GM23338 (cell line): ENCODE measurements around the gene PCSK6. TPM values are rescaled to one million over a fixed set of nuclear protein-coding genes. Genes with fewer than 3 reads are reported as not detected.

Experiments used
- ATAC-seq: fragments of 200-7000 bp; cut with Tn5 transposase; 3 replicates; pipeline ENCODE4 v1.9.1; 2020
- DNase-seq: peaks from one replicate; pipeline ENCODE4 v3.0.0-alpha.2; 2015; ENCODE audit warnings: low spot score
- H2AFZ ChIP-seq: fragments of 200-600 bp; sonication (generic); 2 replicates; pipeline ENCODE4 v1.8.0; 2016; ENCODE audit warnings: antibody characterized with exemption, mild to moderate bottlenecking, moderate library complexity
- H3F3A ChIP-seq: fragments of 200-600 bp; sonication (generic); replicated peaks from 2 replicates; pipeline ENCODE4 v1.8.0; 2017; ENCODE audit warnings: antibody characterized with exemption, mixed run types, low read depth
- H3K27ac ChIP-seq: fragments of 200-600 bp; sonication (generic); 2 replicates; pipeline ENCODE4 v1.6.1; 2016; ENCODE audit warnings: low read depth
- H3K27me3 ChIP-seq: fragments of 200-600 bp; sonication (generic); 2 replicates; pipeline ENCODE4 v1.8.0; 2016; ENCODE audit warnings: mild to moderate bottlenecking, mixed run types, moderate library complexity; ENCODE audit not compliant: insufficient read depth
- H3K36me3 ChIP-seq: fragments of 200-600 bp; sonication (generic); 2 replicates; pipeline ENCODE4 v1.8.0; 2016; ENCODE audit warnings: mild to moderate bottlenecking; ENCODE audit not compliant: insufficient read depth
- H3K4me1 ChIP-seq: fragments of 200-600 bp; sonication (generic); 2 replicates; pipeline ENCODE4 v1.8.0; 2016; ENCODE audit warnings: mild to moderate bottlenecking, moderate library complexity; ENCODE audit not compliant: insufficient read depth
- H3K4me2 ChIP-seq: fragments of 200-600 bp; sonication (generic); 2 replicates; pipeline ENCODE4 v1.7.1; 2017; ENCODE audit warnings: mixed run types
- H3K4me3 ChIP-seq: fragments of 200-600 bp; sonication (generic); 2 replicates; pipeline ENCODE4 v1.6.1; 2016; ENCODE audit warnings: mixed run types
- H3K79me2 ChIP-seq: fragments of 200-600 bp; sonication (generic); replicated peaks from 2 replicates; pipeline ENCODE4 v1.8.0; 2017; ENCODE audit warnings: mild to moderate bottlenecking; ENCODE audit not compliant: insufficient read depth
- H3K9me2 ChIP-seq: fragments of 200-600 bp; sonication (generic); 2 replicates; pipeline ENCODE4 v1.8.0; 2017; ENCODE audit not compliant: insufficient read depth
- H4K20me1 ChIP-seq: fragments of 200-600 bp; sonication (generic); replicated peaks from 2 replicates; pipeline ENCODE4 v1.8.0; 2017; ENCODE audit warnings: mild to moderate bottlenecking; ENCODE audit not compliant: insufficient read depth
- H3K27ac Mint-ChIP-seq: 2 replicates; pipeline ENCODE4 v1.8.0; 2020; ENCODE audit warnings: inconsistent platforms, mild to moderate bottlenecking, moderate library complexity, mixed read lengths
- H3K27me3 Mint-ChIP-seq: 3 replicates; pipeline ENCODE4 v1.8.0; 2022; ENCODE audit warnings: low read depth, mild to moderate bottlenecking, moderate library complexity, mixed read lengths, inconsistent platforms; ENCODE audit not compliant: insufficient read depth, poor library complexity
- H3K36me3 Mint-ChIP-seq: 3 replicates; pipeline ENCODE4 v1.8.0; 2021; ENCODE audit warnings: low read depth, mild to moderate bottlenecking, inconsistent platforms, moderate library complexity, mixed read lengths
- H3K4me1 Mint-ChIP-seq: 3 replicates; pipeline ENCODE4 v1.8.0; 2020; ENCODE audit warnings: mild to moderate bottlenecking, inconsistent platforms, mixed read lengths
- H3K4me3 Mint-ChIP-seq: 3 replicates; pipeline ENCODE4 v1.8.0; 2021; ENCODE audit warnings: moderate library complexity, mild to moderate bottlenecking, inconsistent platforms, mixed read lengths
- H3K9me3 Mint-ChIP-seq: 3 replicates; pipeline ENCODE4 v1.8.0; 2020; ENCODE audit warnings: moderate library complexity, mild to moderate bottlenecking, inconsistent platforms, mixed read lengths
- CREB1 ChIP-seq: fragments of 250-450 bp; sonication (Bioruptor Pico); IDR thresholded peaks from 2 replicates; pipeline ENCODE4 v1.5.0; 2020; ENCODE audit warnings: low read depth, mild to moderate bottlenecking, moderate library complexity
- EZH2 ChIP-seq: fragments of 200-600 bp; sonication (generic); IDR thresholded peaks from one replicate; pipeline ENCODE4 v1.8.0; 2017; ENCODE audit warnings: antibody characterized with exemption, mild to moderate bottlenecking, low read depth; ENCODE audit not compliant: unreplicated experiment
- EZH2phosphoT487 ChIP-seq: fragments of 200-600 bp; sonication (generic); IDR thresholded peaks from one replicate; pipeline ENCODE4 v1.8.1; 2018; ENCODE audit warnings: antibody characterized with exemption; ENCODE audit not compliant: unreplicated experiment
- JUNB ChIP-seq: IDR thresholded peaks from one replicate; pipeline ENCODE4 v1.6.1; 2016; ENCODE audit warnings: antibody characterized with exemption; ENCODE audit not compliant: unreplicated experiment
- NANOG ChIP-seq: IDR thresholded peaks from 2 replicates; pipeline ENCODE4 v1.6.1; 2016; ENCODE audit warnings: antibody characterized with exemption, borderline replicate concordance
- POLR2AphosphoS5 ChIP-seq: IDR thresholded peaks from 2 replicates; pipeline ENCODE4 v1.6.1; 2016; ENCODE audit warnings: antibody characterized with exemption, low read depth
- STAT1 ChIP-seq: IDR thresholded peaks from one replicate; pipeline ENCODE4 v1.6.1; 2016; ENCODE audit warnings: antibody characterized with exemption; ENCODE audit not compliant: unreplicated experiment
- ZNF114 ChIP-seq: fragments of 250-450 bp; sonication (Bioruptor Pico); IDR thresholded peaks from 2 replicates; pipeline ENCODE4 v1.5.0; 2020; ENCODE audit warnings: mild to moderate bottlenecking, moderate library complexity
- ZNF331 ChIP-seq: fragments of 250-450 bp; sonication (Bioruptor Pico); IDR thresholded peaks from 2 replicates; pipeline ENCODE4 v1.5.0; 2020; ENCODE audit warnings: low read depth, mild to moderate bottlenecking, moderate library complexity
- polyA plus RNA-seq: library from polyadenylated mRNA; unstranded; fragments of >200 nt; fragmentation: Nextera tagmentation; extraction: Ambion mirVana; gene quantifications from 2 replicates; pipeline ENCODE4 v1.2.1, GENCODE V29; 2016
- total RNA-seq: library from RNA; depleted of rRNA; stranded (reverse); fragments of >200 nt; shearing (Covaris generic); gene quantifications from 2 replicates; pipeline ENCODE4 v1.2.3, GENCODE V29; 2014
- TF ChIP-seq, protein P1 (sequence below): IDR thresholded peaks from 2 replicates; pipeline ENCODE4 v1.6.1; 2016; ENCODE audit warnings: antibody characterized with exemption
- TF ChIP-seq, protein P2 (sequence below): fragments of 250-450 bp; sonication (Bioruptor Pico); IDR thresholded peaks from 2 replicates; pipeline ENCODE4 v1.5.0; 2020; ENCODE audit warnings: mild to moderate bottlenecking, moderate library complexity
- TF ChIP-seq, protein P3 (sequence below): IDR thresholded peaks from one replicate; pipeline ENCODE4 v1.6.1; 2018; ENCODE audit warnings: antibody characterized with exemption; ENCODE audit not compliant: unreplicated experiment
- TF ChIP-seq, protein P4 (sequence below), 2 experiments: fragments of 200-600 bp in 1 of 2; sonication (generic) in 1 of 2; conservative IDR thresholded peaks; 2 replicates each; pipeline versions ENCODE4 v1.5.1 to v1.6.1; 2016 to 2017; ENCODE audit warnings: antibody characterized with exemption in 2 of 2, low read depth in 2 of 2, mild to moderate bottlenecking in 2 of 2, moderate library complexity in 1 of 2

PCSK6 gene
- total and polyA plus RNA-seq, 2 experiments from 2014 or later: 1.7 to 6.7 TPM

DNA sequence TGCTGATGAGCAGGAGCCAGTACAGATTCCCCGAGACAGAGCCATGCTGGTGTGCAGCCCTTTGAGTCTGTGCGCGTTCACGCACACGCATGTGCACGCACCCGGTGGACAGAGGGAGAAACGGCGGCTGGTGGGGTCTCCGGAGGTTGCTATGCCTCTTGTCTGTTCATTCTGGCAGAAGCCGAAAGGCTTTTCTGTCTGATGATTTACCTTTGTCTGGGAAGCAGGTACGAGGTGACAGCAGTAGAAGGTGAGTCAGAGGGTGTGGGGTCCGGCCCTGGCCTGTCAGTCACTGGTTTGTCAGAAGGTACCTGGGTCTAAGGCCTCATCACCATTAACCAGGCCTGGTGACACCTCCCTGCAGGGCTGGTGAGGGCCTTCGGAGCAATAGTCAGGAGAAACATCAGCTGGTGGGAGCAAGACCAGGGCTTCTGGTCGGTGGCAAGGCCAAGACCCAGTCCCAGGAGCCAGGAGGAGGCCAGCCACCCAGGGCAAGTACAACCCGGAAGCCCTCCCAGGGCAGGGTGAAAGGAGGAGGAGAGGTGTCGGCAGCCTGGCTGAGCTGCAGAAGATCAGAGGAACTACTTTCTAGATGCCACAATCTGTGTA is 7.5 kb downstream of the PCSK6 start:
- no peak for DNase-seq
- peaks cover 18% of the 10 kb centered on the region for H3K27me3 Mint-ChIP-seq
- H3K9me3 Mint-ChIP-seq: no peaks in the 10 kb centered on the region
- no peak overlapping the region for H3K27ac ChIP-seq
- H3K4me2 ChIP-seq: no peak overlapping the region
- ATAC-seq: no peak
- H3K4me1 Mint-ChIP-seq: peaks cover 11% of the 10 kb centered on the region
- H3K27me3 ChIP-seq: peaks cover 6% of the 10 kb centered on the region
- H3K79me2 ChIP-seq: no peaks in the 10 kb centered on the region
- H3K36me3 ChIP-seq: no peaks in the 10 kb centered on the region
- H3K9me2 ChIP-seq: no peaks in the 10 kb centered on the region
- no peaks in the 10 kb centered on the region for H3F3A ChIP-seq
- H3K4me3 Mint-ChIP-seq: no peak overlapping the region
- H3K36me3 Mint-ChIP-seq: no peaks in the 10 kb centered on the region
- no peak overlapping the region for H3K27ac Mint-ChIP-seq
- H3K4me1 ChIP-seq: no peaks in the 10 kb centered on the region
- H3K4me3 ChIP-seq: no peak overlapping the region
- no peak overlapping the region for H2AFZ ChIP-seq
- TF ChIP-seq, protein P1, sequence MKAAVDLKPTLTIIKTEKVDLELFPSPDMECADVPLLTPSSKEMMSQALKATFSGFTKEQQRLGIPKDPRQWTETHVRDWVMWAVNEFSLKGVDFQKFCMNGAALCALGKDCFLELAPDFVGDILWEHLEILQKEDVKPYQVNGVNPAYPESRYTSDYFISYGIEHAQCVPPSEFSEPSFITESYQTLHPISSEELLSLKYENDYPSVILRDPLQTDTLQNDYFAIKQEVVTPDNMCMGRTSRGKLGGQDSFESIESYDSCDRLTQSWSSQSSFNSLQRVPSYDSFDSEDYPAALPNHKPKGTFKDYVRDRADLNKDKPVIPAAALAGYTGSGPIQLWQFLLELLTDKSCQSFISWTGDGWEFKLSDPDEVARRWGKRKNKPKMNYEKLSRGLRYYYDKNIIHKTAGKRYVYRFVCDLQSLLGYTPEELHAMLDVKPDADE: no peak
- no peak for TF ChIP-seq ZNF331
- no peak for TF ChIP-seq JUNB
- TF ChIP-seq CREB1: no peak
- TF ChIP-seq NANOG: no peak
- TF ChIP-seq ZNF114 (CRISPR knock-in tag): no peak
- TF ChIP-seq STAT1: no peak
- TF ChIP-seq EZH2: no peak
- TF ChIP-seq, protein P2, sequence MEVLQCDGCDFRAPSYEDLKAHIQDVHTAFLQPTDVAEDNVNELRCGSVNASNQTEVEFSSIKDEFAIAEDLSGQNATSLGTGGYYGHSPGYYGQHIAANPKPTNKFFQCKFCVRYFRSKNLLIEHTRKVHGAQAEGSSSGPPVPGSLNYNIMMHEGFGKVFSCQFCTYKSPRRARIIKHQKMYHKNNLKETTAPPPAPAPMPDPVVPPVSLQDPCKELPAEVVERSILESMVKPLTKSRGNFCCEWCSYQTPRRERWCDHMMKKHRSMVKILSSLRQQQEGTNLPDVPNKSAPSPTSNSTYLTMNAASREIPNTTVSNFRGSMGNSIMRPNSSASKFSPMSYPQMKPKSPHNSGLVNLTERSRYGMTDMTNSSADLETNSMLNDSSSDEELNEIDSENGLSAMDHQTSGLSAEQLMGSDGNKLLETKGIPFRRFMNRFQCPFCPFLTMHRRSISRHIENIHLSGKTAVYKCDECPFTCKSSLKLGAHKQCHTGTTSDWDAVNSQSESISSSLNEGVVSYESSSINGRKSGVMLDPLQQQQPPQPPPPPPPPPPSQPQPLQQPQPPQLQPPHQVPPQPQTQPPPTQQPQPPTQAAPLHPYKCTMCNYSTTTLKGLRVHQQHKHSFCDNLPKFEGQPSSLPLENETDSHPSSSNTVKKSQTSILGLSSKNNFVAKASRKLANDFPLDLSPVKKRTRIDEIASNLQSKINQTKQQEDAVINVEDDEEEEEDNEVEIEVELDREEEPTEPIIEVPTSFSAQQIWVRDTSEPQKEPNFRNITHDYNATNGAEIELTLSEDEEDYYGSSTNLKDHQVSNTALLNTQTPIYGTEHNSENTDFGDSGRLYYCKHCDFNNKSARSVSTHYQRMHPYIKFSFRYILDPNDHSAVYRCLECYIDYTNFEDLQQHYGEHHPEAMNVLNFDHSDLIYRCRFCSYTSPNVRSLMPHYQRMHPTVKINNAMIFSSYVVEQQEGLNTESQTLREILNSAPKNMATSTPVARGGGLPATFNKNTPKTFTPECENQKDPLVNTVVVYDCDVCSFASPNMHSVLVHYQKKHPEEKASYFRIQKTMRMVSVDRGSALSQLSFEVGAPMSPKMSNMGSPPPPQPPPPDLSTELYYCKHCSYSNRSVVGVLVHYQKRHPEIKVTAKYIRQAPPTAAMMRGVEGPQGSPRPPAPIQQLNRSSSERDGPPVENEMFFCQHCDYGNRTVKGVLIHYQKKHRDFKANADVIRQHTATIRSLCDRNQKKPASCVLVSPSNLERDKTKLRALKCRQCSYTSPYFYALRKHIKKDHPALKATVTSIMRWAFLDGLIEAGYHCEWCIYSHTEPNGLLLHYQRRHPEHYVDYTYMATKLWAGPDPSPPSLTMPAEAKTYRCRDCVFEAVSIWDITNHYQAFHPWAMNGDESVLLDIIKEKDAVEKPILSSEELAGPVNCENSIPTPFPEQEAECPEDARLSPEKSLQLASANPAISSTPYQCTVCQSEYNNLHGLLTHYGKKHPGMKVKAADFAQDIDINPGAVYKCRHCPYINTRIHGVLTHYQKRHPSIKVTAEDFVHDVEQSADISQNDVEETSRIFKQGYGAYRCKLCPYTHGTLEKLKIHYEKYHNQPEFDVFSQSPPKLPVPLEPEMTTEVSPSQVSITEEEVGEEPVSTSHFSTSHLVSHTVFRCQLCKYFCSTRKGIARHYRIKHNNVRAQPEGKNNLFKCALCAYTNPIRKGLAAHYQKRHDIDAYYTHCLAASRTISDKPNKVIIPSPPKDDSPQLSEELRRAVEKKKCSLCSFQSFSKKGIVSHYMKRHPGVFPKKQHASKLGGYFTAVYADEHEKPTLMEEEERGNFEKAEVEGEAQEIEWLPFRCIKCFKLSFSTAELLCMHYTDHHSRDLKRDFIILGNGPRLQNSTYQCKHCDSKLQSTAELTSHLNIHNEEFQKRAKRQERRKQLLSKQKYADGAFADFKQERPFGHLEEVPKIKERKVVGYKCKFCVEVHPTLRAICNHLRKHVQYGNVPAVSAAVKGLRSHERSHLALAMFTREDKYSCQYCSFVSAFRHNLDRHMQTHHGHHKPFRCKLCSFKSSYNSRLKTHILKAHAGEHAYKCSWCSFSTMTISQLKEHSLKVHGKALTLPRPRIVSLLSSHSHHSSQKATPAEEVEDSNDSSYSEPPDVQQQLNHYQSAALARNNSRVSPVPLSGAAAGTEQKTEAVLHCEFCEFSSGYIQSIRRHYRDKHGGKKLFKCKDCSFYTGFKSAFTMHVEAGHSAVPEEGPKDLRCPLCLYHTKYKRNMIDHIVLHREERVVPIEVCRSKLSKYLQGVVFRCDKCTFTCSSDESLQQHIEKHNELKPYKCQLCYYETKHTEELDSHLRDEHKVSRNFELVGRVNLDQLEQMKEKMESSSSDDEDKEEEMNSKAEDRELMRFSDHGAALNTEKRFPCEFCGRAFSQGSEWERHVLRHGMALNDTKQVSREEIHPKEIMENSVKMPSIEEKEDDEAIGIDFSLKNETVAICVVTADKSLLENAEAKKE (CRISPR knock-in tag): no peak
- no peak for TF ChIP-seq POLR2AphosphoS5
- no peak for TF ChIP-seq EZH2phosphoT487
- TF ChIP-seq, protein P3, sequence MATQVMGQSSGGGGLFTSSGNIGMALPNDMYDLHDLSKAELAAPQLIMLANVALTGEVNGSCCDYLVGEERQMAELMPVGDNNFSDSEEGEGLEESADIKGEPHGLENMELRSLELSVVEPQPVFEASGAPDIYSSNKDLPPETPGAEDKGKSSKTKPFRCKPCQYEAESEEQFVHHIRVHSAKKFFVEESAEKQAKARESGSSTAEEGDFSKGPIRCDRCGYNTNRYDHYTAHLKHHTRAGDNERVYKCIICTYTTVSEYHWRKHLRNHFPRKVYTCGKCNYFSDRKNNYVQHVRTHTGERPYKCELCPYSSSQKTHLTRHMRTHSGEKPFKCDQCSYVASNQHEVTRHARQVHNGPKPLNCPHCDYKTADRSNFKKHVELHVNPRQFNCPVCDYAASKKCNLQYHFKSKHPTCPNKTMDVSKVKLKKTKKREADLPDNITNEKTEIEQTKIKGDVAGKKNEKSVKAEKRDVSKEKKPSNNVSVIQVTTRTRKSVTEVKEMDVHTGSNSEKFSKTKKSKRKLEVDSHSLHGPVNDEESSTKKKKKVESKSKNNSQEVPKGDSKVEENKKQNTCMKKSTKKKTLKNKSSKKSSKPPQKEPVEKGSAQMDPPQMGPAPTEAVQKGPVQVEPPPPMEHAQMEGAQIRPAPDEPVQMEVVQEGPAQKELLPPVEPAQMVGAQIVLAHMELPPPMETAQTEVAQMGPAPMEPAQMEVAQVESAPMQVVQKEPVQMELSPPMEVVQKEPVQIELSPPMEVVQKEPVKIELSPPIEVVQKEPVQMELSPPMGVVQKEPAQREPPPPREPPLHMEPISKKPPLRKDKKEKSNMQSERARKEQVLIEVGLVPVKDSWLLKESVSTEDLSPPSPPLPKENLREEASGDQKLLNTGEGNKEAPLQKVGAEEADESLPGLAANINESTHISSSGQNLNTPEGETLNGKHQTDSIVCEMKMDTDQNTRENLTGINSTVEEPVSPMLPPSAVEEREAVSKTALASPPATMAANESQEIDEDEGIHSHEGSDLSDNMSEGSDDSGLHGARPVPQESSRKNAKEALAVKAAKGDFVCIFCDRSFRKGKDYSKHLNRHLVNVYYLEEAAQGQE: no peak
- TF ChIP-seq, protein P4, sequence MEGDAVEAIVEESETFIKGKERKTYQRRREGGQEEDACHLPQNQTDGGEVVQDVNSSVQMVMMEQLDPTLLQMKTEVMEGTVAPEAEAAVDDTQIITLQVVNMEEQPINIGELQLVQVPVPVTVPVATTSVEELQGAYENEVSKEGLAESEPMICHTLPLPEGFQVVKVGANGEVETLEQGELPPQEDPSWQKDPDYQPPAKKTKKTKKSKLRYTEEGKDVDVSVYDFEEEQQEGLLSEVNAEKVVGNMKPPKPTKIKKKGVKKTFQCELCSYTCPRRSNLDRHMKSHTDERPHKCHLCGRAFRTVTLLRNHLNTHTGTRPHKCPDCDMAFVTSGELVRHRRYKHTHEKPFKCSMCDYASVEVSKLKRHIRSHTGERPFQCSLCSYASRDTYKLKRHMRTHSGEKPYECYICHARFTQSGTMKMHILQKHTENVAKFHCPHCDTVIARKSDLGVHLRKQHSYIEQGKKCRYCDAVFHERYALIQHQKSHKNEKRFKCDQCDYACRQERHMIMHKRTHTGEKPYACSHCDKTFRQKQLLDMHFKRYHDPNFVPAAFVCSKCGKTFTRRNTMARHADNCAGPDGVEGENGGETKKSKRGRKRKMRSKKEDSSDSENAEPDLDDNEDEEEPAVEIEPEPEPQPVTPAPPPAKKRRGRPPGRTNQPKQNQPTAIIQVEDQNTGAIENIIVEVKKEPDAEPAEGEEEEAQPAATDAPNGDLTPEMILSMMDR (conservative IDR thresholded peaks at IDR 0.05; ENCODE audit: low read depth in 2 of 2): no peak
- H4K20me1 ChIP-seq: no peaks in the 10 kb centered on the region
